ENCODE data around the gene THAP6. TPM values are rescaled to one million over a fixed set of nuclear protein-coding genes. Genes with fewer than 3 reads are reported as not detected.
A peak's percentile ranks its signal among the peaks of the same experiment; 100 is the strongest.
"Not testable (repeated sequence)": the region's sequence is repeated elsewhere in the genome, so short reads cannot be mapped to it uniquely, and the experiment has no call there.

The THAP6 gene
- total RNA-seq, 1 donor from 2014 or later = 2.4 TPM

DNA sequence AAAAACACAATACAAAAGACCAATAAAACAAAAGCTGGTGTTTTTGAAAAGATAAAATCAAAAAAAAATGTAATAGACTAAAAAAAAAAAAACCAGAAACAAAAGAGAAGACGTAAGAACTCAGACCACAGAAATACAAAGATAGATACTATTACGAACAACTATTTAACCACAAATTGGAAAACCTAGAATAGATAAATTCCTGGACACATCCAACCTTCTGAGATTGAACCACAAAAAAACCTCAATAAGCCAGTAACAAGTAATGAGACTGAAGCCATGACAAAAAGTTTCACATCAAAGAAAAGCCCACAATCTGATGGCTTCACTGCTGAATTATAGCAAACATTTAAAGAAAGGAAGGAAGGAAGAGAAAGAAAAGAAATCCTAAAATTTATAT is 16.2 kb upstream of the THAP6 start:
- Histone ChIP-seq H3K4me3 (no peak overlapping the region), H3K27me3 (no peaks in the 10 kb centered on the region), H3K9me3 (no peaks in the 10 kb centered on the region), H3K36me3 (peaks cover 10 to 29% of the 10 kb centered on the region in 2 donors), H3K4me1 (no peaks in the 10 kb centered on the region), H3K27ac (no peak overlapping the region)
- TF ChIP-seq, protein P1, sequence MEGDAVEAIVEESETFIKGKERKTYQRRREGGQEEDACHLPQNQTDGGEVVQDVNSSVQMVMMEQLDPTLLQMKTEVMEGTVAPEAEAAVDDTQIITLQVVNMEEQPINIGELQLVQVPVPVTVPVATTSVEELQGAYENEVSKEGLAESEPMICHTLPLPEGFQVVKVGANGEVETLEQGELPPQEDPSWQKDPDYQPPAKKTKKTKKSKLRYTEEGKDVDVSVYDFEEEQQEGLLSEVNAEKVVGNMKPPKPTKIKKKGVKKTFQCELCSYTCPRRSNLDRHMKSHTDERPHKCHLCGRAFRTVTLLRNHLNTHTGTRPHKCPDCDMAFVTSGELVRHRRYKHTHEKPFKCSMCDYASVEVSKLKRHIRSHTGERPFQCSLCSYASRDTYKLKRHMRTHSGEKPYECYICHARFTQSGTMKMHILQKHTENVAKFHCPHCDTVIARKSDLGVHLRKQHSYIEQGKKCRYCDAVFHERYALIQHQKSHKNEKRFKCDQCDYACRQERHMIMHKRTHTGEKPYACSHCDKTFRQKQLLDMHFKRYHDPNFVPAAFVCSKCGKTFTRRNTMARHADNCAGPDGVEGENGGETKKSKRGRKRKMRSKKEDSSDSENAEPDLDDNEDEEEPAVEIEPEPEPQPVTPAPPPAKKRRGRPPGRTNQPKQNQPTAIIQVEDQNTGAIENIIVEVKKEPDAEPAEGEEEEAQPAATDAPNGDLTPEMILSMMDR (IDR thresholded peaks at IDR 0.05) = no peak
- intact Hi-C loops (cut with DNase I) = loop anchor here (5.0 kb wide), 1 partner anchor 1336 kb away; no protein-coding TSS in a partner anchor
- DNase-seq (ENCODE audit: low spot score in 2 of 2) = no peak

DNA sequence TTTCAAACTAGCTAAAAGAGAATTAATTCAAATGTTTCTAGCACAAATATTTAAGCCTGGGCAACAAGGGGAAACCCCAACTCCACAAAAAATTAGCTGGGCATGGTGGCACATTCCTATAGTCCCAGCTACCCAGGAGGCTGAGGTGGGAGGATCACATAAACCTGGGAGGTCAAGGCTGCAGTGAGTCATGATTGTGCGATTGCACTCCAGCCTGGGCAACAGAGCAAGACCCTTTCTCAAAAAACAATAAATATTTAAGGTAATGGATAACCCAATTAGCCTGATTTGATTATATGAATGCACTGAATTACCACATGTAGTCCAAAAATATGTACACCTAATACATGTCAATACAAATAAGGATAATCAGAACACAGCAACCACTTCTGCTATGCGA is 14.4 kb upstream of the THAP6 start:
- TF ChIP-seq, protein P1 (IDR thresholded peaks at IDR 0.05) = no peak
- H3K36me3 ChIP-seq = peaks cover 20 to 25% of the 10 kb centered on the region in 2 donors
- no peak overlapping the region for H3K27ac ChIP-seq
- H3K9me3 ChIP-seq = no peaks in the 10 kb centered on the region
- intact Hi-C loops (cut with DNase I) = loop anchor here (5.0 kb wide), 1 partner anchor 1338 kb away; no protein-coding TSS in a partner anchor
- no peaks in the 10 kb centered on the region for H3K4me1 ChIP-seq
- H3K27me3 ChIP-seq = no peaks in the 10 kb centered on the region
- H3K4me3 ChIP-seq = no peak overlapping the region
- DNase-seq (ENCODE audit: low spot score in 2 of 2) = no peak

DNA sequence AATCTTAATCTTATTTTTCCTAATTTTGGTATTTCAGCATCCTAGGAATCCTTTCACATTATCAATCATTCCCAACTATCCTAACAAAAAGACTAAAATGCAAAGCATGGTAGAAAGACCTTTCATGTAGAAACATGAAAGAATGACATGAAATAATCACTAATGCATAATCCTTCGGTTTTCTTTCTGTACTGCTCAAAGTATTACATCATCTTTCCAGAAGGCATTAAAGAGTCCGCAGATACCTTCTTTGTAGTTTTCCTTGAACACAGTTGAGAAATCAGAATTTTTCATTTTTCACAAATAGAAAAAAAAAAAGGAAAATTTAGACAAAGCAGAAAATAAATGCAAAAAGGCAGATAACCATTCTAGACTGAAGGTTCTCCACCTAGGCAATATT is 11.6 kb upstream of the THAP6 start:
- DNase-seq (ENCODE audit: low spot score in 2 of 2) = no peak
- no peaks in the 10 kb centered on the region for H3K9me3 ChIP-seq
- no peaks in the 10 kb centered on the region for H3K27me3 ChIP-seq
- H3K4me3 ChIP-seq = no peak overlapping the region
- intact Hi-C loops (cut with DNase I) = no loop called here
- no peaks in the 10 kb centered on the region for H3K4me1 ChIP-seq
- TF ChIP-seq, protein P1 (IDR thresholded peaks at IDR 0.05) = no peak
- H3K27ac ChIP-seq = no peak overlapping the region
- peaks cover 23 to 45% of the 10 kb centered on the region in 2 donors for H3K36me3 ChIP-seq

DNA sequence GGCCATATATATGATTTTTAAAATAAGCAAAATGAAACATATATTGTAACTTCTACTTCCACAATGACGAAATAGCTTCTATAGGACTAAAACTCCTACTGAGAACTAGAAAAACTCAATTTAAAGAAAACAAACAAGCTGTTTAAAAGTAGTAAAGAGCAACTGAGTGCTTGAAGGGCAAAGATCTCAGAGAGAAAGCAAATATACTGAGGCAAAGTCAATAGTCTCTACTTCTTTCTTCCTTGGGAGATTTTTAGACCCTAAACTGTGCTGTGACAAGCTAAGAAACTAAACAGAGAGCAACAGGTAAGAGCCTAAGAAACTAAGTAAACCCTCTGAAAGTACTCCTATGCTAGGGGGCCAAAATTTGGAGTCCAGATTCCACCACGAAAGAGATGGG is 8.6 kb upstream of the THAP6 start:
- Histone ChIP-seq H3K4me3 (no peak overlapping the region), H3K27ac (no peak overlapping the region), H3K36me3 (peaks cover 16 to 31% of the 10 kb centered on the region in 2 donors), H3K4me1 (peaks cover 0 to 4% of the 10 kb centered on the region in 2 donors), H3K9me3 (no peaks in the 10 kb centered on the region), H3K27me3 (no peaks in the 10 kb centered on the region)
- intact Hi-C loops (cut with DNase I) = no loop called here
- no peak for DNase-seq (ENCODE audit: low spot score in 2 of 2)
- TF ChIP-seq, protein P1 (IDR thresholded peaks at IDR 0.05) = no peak

DNA sequence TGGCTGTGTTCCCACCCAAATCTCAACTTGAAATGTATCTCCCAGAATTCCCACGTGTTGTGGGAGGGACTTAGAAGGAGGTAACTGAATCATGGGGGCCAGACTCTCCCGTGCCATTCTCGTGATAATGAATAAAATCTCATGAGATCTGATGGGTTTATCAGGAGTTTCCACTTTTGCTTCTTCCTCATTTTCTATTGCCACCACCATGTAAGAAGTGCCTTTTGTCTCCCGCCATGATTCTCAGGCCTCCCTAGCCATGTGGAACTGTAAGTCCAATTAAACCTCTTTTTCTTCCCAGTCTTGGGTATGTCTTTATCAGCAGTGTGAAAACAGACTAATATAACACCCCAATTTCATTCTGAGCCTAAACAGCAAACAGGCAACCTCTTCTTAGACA is 4.7 kb upstream of the THAP6 start:
- DNase-seq (ENCODE audit: low spot score in 2 of 2); intact Hi-C loops (cut with DNase I); H3K27me3 ChIP-seq; H3K9me3 ChIP-seq; H3K4me3 ChIP-seq; H3K27ac ChIP-seq: not testable (repeated sequence)
- H3K36me3 ChIP-seq = peaks cover 5 to 22% of the 10 kb centered on the region in 2 donors
- peaks cover 8 to 23% of the 10 kb centered on the region in 2 donors for H3K4me1 ChIP-seq

DNA sequence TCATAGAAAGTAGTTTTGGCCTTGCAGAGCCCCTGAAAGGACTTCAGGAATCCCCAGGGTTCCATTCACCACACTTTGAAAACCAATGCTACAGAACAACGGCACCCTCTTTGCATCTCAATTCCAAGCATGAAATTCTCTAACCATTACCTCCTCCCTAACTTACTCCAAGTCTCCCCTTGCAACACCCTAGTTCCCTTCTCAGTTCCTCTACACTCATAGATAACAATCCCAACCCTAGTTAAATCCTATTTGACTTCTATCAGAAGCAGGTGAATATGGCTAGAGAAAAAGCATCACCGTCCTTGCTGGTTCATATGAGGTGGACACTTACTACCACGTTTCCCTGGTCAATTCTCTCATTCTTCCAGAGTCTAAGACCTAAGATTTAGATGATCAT is 2.4 kb upstream of the THAP6 start:
- intact Hi-C loops (cut with DNase I) = loop anchor here (5.0 to 10.0 kb wide), 4 partner anchors 215 to 1037 kb away; partner anchors contain the start of genes BTC and NAAA
- no peak for DNase-seq (ENCODE audit: low spot score in 2 of 2)
- H3K4me1 ChIP-seq = peaks cover 8 to 32% of the 10 kb centered on the region in 2 donors
- H3K27ac ChIP-seq = peak overlapping the region in 1 of 2 donors; percentile 45
- H3K27me3 ChIP-seq = no peaks in the 10 kb centered on the region
- H3K9me3 ChIP-seq = no peaks in the 10 kb centered on the region
- peaks cover 0 to 12% of the 10 kb centered on the region in 2 donors for H3K36me3 ChIP-seq
- TF ChIP-seq, protein P1 (IDR thresholded peaks at IDR 0.05) = no peak
- H3K4me3 ChIP-seq = peak overlapping the region; percentile 85 to 90
